ACC112 (cell line): Measurements from ENCODE around the gene ROR2.
A peak's percentile ranks its signal among the peaks of the same experiment; 100 is the strongest.

Source experiments
- H2AFZ ChIP-seq: fragments of 200-600 bp; sonication (generic); one replicate; pipeline ENCODE4 v1.6.0; 2017; ENCODE audit warnings: antibody characterized with exemption, low read length; ENCODE audit not compliant: unreplicated experiment
- H3K27ac ChIP-seq: fragments of 200-600 bp; sonication (generic); 2 replicates; pipeline ENCODE4 v1.5.1; 2014; ENCODE audit warnings: low read depth, mild to moderate bottlenecking, antibody characterized with exemption, low read length, moderate library complexity
- H3K27me3 ChIP-seq: fragments of 200-600 bp; sonication (generic); 2 replicates; pipeline ENCODE4 v1.6.1; 2014; ENCODE audit warnings: mild to moderate bottlenecking, antibody characterized with exemption, low read length, moderate library complexity, mixed read lengths; ENCODE audit not compliant: insufficient read depth
- H3K36me3 ChIP-seq: fragments of 200-600 bp; sonication (generic); 2 replicates; pipeline ENCODE4 v1.6.1; 2016; ENCODE audit warnings: mild to moderate bottlenecking, antibody characterized with exemption, low read length, moderate library complexity, mixed read lengths; ENCODE audit not compliant: insufficient read depth
- H3K4me1 ChIP-seq: fragments of 200-600 bp; sonication (generic); one replicate; pipeline ENCODE4 v1.6.1; 2016; ENCODE audit warnings: low read length, mixed read lengths; ENCODE audit not compliant: insufficient read depth, unreplicated experiment, control insufficient read depth
- H3K4me3 ChIP-seq: fragments of 200-600 bp; sonication (generic); 2 replicates; pipeline ENCODE4 v1.5.1; 2014; ENCODE audit warnings: mild to moderate bottlenecking, low read depth, low read length
- H3K79me2 ChIP-seq: fragments of 200-600 bp; sonication (generic); one replicate; pipeline ENCODE4 v1.6.0; 2016; ENCODE audit warnings: low read length; ENCODE audit not compliant: control insufficient read depth, unreplicated experiment, insufficient read depth

ROR2 gene

GRCh38 chr9:91817106-91817492 is 132.9 kb downstream of the ROR2 start:
- Histone ChIP-seq H3K79me2 (no peaks in the 10 kb centered on the region), H2AFZ (no peak overlapping the region), H3K4me1 (peaks cover 17% of the 10 kb centered on the region), H3K36me3 (no peaks in the 10 kb centered on the region), H3K27ac (peak overlapping the region; percentile 88), H3K4me3 (peak overlapping the region; percentile 64), H3K27me3 (no peaks in the 10 kb centered on the region)

GRCh38 chr9:91816356-91816755 is 133.7 kb downstream of the ROR2 start:
- Histone ChIP-seq H3K27ac (no peak overlapping the region), H3K4me3 (no peak overlapping the region), H2AFZ (no peak overlapping the region)

GRCh38 chr9:91815896-91816295 is 134.1 kb downstream of the ROR2 start:
- no peak overlapping the region for H3K27ac ChIP-seq
- peaks cover 17% of the 10 kb centered on the region for H3K4me1 ChIP-seq
- no peaks in the 10 kb centered on the region for H3K27me3 ChIP-seq
- no peak overlapping the region for H2AFZ ChIP-seq
- no peaks in the 10 kb centered on the region for H3K79me2 ChIP-seq
- H3K4me3 ChIP-seq, result no peak overlapping the region
- H3K36me3 ChIP-seq, result no peaks in the 10 kb centered on the region

More at GRCh38 chr9:91816356-91816755, 133.7 kb downstream of the ROR2 start:
- Histone ChIP-seq H3K4me1 (peaks cover 17% of the 10 kb centered on the region), H3K36me3 (no peaks in the 10 kb centered on the region), H3K27me3 (no peaks in the 10 kb centered on the region), H3K79me2 (no peaks in the 10 kb centered on the region)

GRCh38 chr9:91814753-91815152 is 135.3 kb downstream of the ROR2 start:
- H3K27ac ChIP-seq, result no peak overlapping the region
- no peaks in the 10 kb centered on the region for H3K79me2 ChIP-seq
- H3K27me3 ChIP-seq, result no peaks in the 10 kb centered on the region
- peaks cover 20% of the 10 kb centered on the region for H3K4me1 ChIP-seq
- no peaks in the 10 kb centered on the region for H3K36me3 ChIP-seq
- H2AFZ ChIP-seq, result no peak overlapping the region
- no peak overlapping the region for H3K4me3 ChIP-seq

- Histone ChIP-seq H3K79me2 (no peaks in the 10 kb centered on the region), H3K4me1 (peaks cover 25% of the 10 kb centered on the region), H2AFZ (no peak overlapping the region), H3K36me3 (no peaks in the 10 kb centered on the region), H3K27me3 (no peaks in the 10 kb centered on the region), H3K4me3 (no peak overlapping the region), H3K27ac (no peak overlapping the region)
These were observed 135.8 kb downstream of the ROR2 start for GRCh38 chr9:91814201-91814600.

GRCh38 chr9:91813176-91813795 is 136.7 kb downstream of the ROR2 start:
- Histone ChIP-seq H3K79me2 (no peaks in the 10 kb centered on the region), H3K4me1 (peaks cover 21% of the 10 kb centered on the region), H3K36me3 (no peaks in the 10 kb centered on the region), H3K27me3 (no peaks in the 10 kb centered on the region), H3K27ac (no peak overlapping the region), H2AFZ (no peak overlapping the region), H3K4me3 (no peak overlapping the region)

GRCh38 chr9:91812191-91812590 is 137.8 kb downstream of the ROR2 start:
- Histone ChIP-seq H3K79me2 (no peaks in the 10 kb centered on the region), H3K27me3 (no peaks in the 10 kb centered on the region), H3K4me3 (no peak overlapping the region), H3K27ac (no peak overlapping the region), H2AFZ (no peak overlapping the region), H3K4me1 (peaks cover 17% of the 10 kb centered on the region), H3K36me3 (no peaks in the 10 kb centered on the region)

GRCh38 chr9:91811024-91811909 is 138.8 kb downstream of the ROR2 start:
- Histone ChIP-seq H3K79me2 (no peaks in the 10 kb centered on the region), H2AFZ (no peak overlapping the region), H3K36me3 (no peaks in the 10 kb centered on the region), H3K4me3 (no peak overlapping the region), H3K27ac (no peak overlapping the region), H3K4me1 (peaks cover 12% of the 10 kb centered on the region), H3K27me3 (no peaks in the 10 kb centered on the region)

GRCh38 chr9:91810286-91810905 is 139.6 kb downstream of the ROR2 start:
- H3K27me3 ChIP-seq, result no peaks in the 10 kb centered on the region
- H3K4me1 ChIP-seq, result peaks cover 12% of the 10 kb centered on the region
- no peak overlapping the region for H3K4me3 ChIP-seq

GRCh38 chr9:91809581-91810285 is 140.3 kb downstream of the ROR2 start:
- Histone ChIP-seq H2AFZ (no peak overlapping the region), H3K36me3 (no peaks in the 10 kb centered on the region), H3K4me1 (peaks cover 12% of the 10 kb centered on the region), H3K4me3 (no peak overlapping the region), H3K27me3 (no peaks in the 10 kb centered on the region), H3K79me2 (no peaks in the 10 kb centered on the region), H3K27ac (no peak overlapping the region)

More at GRCh38 chr9:91810286-91810905, 139.6 kb downstream of the ROR2 start:
- no peaks in the 10 kb centered on the region for H3K79me2 ChIP-seq
- H3K27ac ChIP-seq, result no peak overlapping the region
- no peak overlapping the region for H2AFZ ChIP-seq
- no peaks in the 10 kb centered on the region for H3K36me3 ChIP-seq
